ENCODE measurements around the gene TRIM14.
"Not testable (repeated sequence)": the region's sequence is repeated elsewhere in the genome, so short reads cannot be mapped to it uniquely, and the experiment has no call there.

The TRIM14 gene

DNA sequence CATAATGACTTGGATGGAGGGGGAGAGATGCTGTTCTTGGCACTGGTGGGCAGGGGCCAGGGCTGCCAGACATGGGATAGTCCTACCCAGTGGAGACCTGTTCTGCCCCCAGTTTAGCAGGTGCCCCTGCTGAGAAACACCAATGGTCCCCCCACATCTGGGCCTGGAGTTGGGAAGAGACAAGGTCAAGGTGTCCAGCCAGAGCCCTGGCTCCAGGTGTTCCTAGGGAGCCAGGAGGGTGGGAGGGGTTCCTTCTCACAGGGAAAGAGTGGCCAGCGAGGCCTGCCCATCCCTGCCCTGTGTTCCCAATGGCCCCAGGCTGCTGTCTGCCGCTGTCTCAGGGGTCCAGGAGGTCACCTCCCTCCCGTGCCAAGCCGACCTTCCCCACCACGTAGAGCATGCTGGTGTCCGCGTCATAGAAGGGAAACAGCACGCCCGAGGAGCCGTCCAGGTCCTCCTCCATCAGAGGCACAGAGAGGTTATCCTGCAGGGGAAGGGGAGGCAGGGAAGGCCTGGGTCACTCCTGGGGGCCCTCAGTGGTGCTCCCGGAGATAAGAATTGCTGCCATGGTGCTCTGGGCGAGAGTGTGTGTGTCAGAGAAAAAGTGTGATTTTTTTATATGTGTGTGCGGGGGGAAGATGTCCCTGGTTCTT, 11.7 kb upstream of the TRIM14 start:
- TF ChIP-seq, protein P1, sequence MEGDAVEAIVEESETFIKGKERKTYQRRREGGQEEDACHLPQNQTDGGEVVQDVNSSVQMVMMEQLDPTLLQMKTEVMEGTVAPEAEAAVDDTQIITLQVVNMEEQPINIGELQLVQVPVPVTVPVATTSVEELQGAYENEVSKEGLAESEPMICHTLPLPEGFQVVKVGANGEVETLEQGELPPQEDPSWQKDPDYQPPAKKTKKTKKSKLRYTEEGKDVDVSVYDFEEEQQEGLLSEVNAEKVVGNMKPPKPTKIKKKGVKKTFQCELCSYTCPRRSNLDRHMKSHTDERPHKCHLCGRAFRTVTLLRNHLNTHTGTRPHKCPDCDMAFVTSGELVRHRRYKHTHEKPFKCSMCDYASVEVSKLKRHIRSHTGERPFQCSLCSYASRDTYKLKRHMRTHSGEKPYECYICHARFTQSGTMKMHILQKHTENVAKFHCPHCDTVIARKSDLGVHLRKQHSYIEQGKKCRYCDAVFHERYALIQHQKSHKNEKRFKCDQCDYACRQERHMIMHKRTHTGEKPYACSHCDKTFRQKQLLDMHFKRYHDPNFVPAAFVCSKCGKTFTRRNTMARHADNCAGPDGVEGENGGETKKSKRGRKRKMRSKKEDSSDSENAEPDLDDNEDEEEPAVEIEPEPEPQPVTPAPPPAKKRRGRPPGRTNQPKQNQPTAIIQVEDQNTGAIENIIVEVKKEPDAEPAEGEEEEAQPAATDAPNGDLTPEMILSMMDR (IDR thresholded peaks at IDR 0.05), result no peak
- H3K79me2 ChIP-seq, result no peaks in the 10 kb centered on the region
- no peak overlapping the region for H3K9ac ChIP-seq
- no peaks in the 10 kb centered on the region for H3K36me3 ChIP-seq (ENCODE audit: control insufficient read depth, insufficient read depth, low read length)
- H3K4me2 ChIP-seq (ENCODE audit: low read length), result no peak overlapping the region
- H3K9me3 ChIP-seq (ENCODE audit: control insufficient read depth, low read length), result no peaks in the 10 kb centered on the region
- H3K27ac ChIP-seq, result no peak overlapping the region
- no peak overlapping the region for H3K4me3 ChIP-seq (ENCODE audit: low read depth, low read length)
- no peaks in the 10 kb centered on the region for H3K27me3 ChIP-seq (ENCODE audit: control insufficient read depth, insufficient read depth, low read length)
- no peak overlapping the region for H2AFZ ChIP-seq
- H3K4me1 ChIP-seq, result no peaks in the 10 kb centered on the region

DNA sequence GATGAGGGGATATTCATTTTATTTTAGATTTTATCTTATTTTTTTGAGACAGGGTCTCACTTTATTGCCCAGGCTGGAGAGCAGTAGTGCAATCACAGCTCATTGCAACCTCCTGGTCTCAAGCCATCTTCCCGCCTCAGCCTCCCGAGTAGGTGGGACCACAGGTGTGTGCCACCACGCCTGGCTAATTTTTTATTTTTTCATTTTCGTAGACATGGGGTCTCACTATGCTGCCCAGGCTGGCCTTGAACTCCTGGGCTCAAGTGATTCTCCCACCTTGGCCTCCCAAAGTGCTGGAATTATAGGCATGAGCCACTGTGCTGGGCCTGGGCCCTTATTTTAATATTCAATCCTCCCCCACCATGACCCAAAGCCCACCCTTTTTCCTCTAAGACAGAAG, 11.0 kb upstream of the TRIM14 start:
- not testable (repeated sequence) for H2AFZ ChIP-seq; H3K27ac ChIP-seq; H3K27me3 ChIP-seq (ENCODE audit: control insufficient read depth, insufficient read depth, low read length); H3K9me3 ChIP-seq (ENCODE audit: control insufficient read depth, low read length); H3K4me2 ChIP-seq (ENCODE audit: low read length); H3K79me2 ChIP-seq; H3K4me3 ChIP-seq (ENCODE audit: low read depth, low read length); H3K36me3 ChIP-seq (ENCODE audit: control insufficient read depth, insufficient read depth, low read length); H3K4me1 ChIP-seq; H3K9ac ChIP-seq

- Histone ChIP-seq H3K4me3 (ENCODE audit: low read depth, low read length) (no peak overlapping the region), H3K36me3 (ENCODE audit: control insufficient read depth, insufficient read depth, low read length) (no peaks in the 10 kb centered on the region), H3K27ac (no peak overlapping the region), H3K79me2 (no peaks in the 10 kb centered on the region), H3K4me1 (no peaks in the 10 kb centered on the region), H3K27me3 (ENCODE audit: control insufficient read depth, insufficient read depth, low read length) (no peaks in the 10 kb centered on the region), H3K9me3 (ENCODE audit: control insufficient read depth, low read length) (no peaks in the 10 kb centered on the region), H3K4me2 (ENCODE audit: low read length) (no peak overlapping the region), H2AFZ (no peak overlapping the region), H3K9ac (no peak overlapping the region)
- TF ChIP-seq, protein P1 (IDR thresholded peaks at IDR 0.05), result no peak
Observed at GRCh38 chr9:98129451-98129881, 10.4 kb upstream of the TRIM14 start.

DNA sequence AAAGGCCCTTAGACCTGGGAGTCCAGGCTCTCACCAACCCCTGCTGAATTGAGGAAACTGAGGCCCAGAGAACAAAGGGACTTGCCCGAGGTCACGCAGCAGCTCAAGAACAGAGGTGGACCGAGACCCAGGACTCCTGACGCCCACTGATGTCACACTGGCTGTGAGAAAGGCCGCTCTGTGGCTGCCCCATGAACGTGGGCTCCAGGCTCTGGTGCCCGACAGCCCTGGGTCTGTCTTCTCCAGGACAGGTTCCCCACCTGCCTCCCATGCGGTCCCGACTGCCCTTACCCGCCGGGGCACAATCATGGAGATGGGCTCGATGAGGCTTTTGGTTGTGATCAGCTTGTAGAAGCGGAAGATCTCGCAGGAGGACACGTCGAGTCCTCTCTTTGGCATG, 9.3 kb upstream of the TRIM14 start:
- no peak overlapping the region for H3K4me3 ChIP-seq (ENCODE audit: low read depth, low read length)
- H2AFZ ChIP-seq, result no peak overlapping the region
- no peak overlapping the region for H3K4me2 ChIP-seq (ENCODE audit: low read length)
- TF ChIP-seq, protein P1 (IDR thresholded peaks at IDR 0.05), result no peak
- H3K9ac ChIP-seq, result no peak overlapping the region
- H3K79me2 ChIP-seq, result no peaks in the 10 kb centered on the region
- no peaks in the 10 kb centered on the region for H3K9me3 ChIP-seq (ENCODE audit: control insufficient read depth, low read length)
- no peaks in the 10 kb centered on the region for H3K4me1 ChIP-seq
- H3K27me3 ChIP-seq (ENCODE audit: control insufficient read depth, insufficient read depth, low read length), result no peaks in the 10 kb centered on the region
- no peak overlapping the region for H3K27ac ChIP-seq
- H3K36me3 ChIP-seq (ENCODE audit: control insufficient read depth, insufficient read depth, low read length), result no peaks in the 10 kb centered on the region

DNA sequence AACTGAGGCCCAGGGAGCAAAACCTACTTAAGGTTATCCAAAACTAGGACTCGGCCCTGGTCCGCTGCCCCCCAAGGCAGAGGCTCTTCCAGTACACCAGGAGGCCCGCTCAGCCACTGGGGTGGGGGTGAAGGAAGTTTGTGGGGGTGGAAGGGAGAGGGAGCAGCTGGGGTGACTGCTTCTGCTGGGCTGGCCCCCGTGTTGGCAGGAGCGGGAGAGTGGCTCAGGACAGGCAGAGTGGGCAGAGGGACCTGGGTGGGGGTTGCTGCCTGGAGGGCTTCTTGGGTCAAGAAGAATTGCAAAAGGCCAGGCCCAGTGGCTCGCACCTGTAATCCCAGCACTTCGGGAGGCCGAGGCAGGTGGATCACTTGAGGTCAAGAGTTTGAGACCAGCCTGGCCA, 8.2 kb upstream of the TRIM14 start:
- Histone ChIP-seq H3K36me3 (ENCODE audit: control insufficient read depth, insufficient read depth, low read length) (no peaks in the 10 kb centered on the region), H3K4me3 (ENCODE audit: low read depth, low read length) (no peak overlapping the region), H3K9ac (no peak overlapping the region), H3K27ac (no peak overlapping the region), H3K79me2 (no peaks in the 10 kb centered on the region), H3K4me2 (ENCODE audit: low read length) (no peak overlapping the region), H3K9me3 (ENCODE audit: control insufficient read depth, low read length) (no peaks in the 10 kb centered on the region), H3K4me1 (no peaks in the 10 kb centered on the region), H3K27me3 (ENCODE audit: control insufficient read depth, insufficient read depth, low read length) (no peaks in the 10 kb centered on the region), H2AFZ (no peak overlapping the region)
- TF ChIP-seq, protein P1 (IDR thresholded peaks at IDR 0.05), result no peak

Data from parathyroid adenoma (tissue), 2 donors.